HG03097 (cell line): ENCODE results near the gene OR2C1.

ENCODE experiments used
- ATAC-seq: cut with Tn5 transposase; IDR thresholded peaks from one replicate; pipeline ENCODE4 v1.9.1; 2021; ENCODE audit not compliant: unreplicated experiment, low FRiP score

The OR2C1 gene

DNA sequence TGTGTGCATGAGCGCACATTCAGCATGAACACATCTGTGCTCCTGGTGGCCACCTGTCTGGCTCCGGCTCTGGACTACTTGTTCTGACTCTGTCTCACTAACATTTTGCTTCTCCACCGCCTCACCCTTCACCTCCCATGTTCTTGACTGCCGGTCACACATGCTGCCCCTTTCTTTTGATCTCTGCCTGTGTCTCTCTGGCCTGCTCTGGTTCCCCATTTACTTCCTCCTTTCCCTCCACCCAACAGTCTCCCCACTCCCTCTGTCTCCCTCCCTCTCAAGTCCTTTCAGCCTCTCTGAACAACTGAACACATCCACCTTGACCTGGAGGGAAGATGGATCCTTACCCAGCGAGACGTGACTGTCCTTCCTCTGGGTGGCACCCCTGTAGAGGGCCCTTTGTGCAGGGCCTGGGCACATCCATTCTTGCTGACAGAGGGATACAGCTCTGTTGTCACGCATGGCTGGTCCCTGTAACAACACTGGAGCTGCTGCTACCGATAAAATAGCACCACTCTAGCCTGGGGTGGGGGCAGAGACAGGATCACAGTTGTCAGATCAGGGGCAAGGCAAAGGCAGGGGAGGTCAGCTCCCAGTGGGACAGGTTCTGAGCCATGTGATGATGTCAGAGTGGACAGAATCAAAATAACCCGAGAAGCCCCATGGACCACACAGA lies 34.1 kb downstream of the OR2C1 start:
- ATAC-seq = no peak

- ATAC-seq = peak; percentile 2
These were observed 44.7 kb downstream of the OR2C1 start for GRCh38 chr16:3400446-3400778.

GRCh38 chr16:3400779-3401688 lies 45.3 kb downstream of the OR2C1 start, which contains the start of the genes ZNF174 and ZSCAN32:
Gene ZNF174, plus strand, starts transcription at chr16:3401215. Its CDS starts 790 bp downstream, at chr16:3402005.
Gene ZSCAN32, minus strand, starts transcription at chr16:3401004. Its CDS starts 3,447 bp downstream, at chr16:3397557.
- peak; percentile 93 for ATAC-seq

- ATAC-seq = no peak
These were observed 46.2 kb downstream of the OR2C1 start for GRCh38 chr16:3401719-3402397.
